ENCODE results near the gene IL18BP.

IL18BP gene

GRCh38 chr11:72040491-72041363 lies 42.0 kb downstream of the IL18BP start (continued):
- no peak for TF ChIP-seq ZNF341 (tag by site-specific recombination; IDR thresholded peaks at IDR 0.05; ENCODE audit: low read depth)
- TF ChIP-seq, protein P1, sequence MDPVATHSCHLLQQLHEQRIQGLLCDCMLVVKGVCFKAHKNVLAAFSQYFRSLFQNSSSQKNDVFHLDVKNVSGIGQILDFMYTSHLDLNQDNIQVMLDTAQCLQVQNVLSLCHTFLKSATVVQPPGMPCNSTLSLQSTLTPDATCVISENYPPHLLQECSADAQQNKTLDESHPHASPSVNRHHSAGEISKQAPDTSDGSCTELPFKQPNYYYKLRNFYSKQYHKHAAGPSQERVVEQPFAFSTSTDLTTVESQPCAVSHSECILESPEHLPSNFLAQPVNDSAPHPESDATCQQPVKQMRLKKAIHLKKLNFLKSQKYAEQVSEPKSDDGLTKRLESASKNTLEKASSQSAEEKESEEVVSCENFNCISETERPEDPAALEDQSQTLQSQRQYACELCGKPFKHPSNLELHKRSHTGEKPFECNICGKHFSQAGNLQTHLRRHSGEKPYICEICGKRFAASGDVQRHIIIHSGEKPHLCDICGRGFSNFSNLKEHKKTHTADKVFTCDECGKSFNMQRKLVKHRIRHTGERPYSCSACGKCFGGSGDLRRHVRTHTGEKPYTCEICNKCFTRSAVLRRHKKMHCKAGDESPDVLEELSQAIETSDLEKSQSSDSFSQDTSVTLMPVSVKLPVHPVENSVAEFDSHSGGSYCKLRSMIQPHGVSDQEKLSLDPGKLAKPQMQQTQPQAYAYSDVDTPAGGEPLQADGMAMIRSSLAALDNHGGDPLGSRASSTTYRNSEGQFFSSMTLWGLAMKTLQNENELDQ (tag by site-specific recombination; IDR thresholded peaks at IDR 0.05; ENCODE audit: low read depth) = no peak
- no peak for TF ChIP-seq ZNF37A (tag by site-specific recombination; IDR thresholded peaks at IDR 0.05)
- TF ChIP-seq ZNF366 (tag by site-specific recombination; conservative IDR thresholded peaks at IDR 0.05) = peak; percentile 75
- peak; percentile 92 for TF ChIP-seq ZSCAN4 (tag by site-specific recombination; IDR thresholded peaks at IDR 0.05)
- no peak for TF ChIP-seq ZNF423 (tag by site-specific recombination; IDR thresholded peaks at IDR 0.05)
- TF ChIP-seq, protein P2, sequence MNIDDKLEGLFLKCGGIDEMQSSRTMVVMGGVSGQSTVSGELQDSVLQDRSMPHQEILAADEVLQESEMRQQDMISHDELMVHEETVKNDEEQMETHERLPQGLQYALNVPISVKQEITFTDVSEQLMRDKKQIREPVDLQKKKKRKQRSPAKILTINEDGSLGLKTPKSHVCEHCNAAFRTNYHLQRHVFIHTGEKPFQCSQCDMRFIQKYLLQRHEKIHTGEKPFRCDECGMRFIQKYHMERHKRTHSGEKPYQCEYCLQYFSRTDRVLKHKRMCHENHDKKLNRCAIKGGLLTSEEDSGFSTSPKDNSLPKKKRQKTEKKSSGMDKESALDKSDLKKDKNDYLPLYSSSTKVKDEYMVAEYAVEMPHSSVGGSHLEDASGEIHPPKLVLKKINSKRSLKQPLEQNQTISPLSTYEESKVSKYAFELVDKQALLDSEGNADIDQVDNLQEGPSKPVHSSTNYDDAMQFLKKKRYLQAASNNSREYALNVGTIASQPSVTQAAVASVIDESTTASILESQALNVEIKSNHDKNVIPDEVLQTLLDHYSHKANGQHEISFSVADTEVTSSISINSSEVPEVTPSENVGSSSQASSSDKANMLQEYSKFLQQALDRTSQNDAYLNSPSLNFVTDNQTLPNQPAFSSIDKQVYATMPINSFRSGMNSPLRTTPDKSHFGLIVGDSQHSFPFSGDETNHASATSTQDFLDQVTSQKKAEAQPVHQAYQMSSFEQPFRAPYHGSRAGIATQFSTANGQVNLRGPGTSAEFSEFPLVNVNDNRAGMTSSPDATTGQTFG (tag by site-specific recombination; IDR thresholded peaks at IDR 0.05; ENCODE audit: borderline replicate concordance) = no peak
- no peak for TF ChIP-seq ZNF2 (tag by site-specific recombination; IDR thresholded peaks at IDR 0.05)
- TF ChIP-seq ZNF223 (tag by site-specific recombination; IDR thresholded peaks at IDR 0.05) = peak; percentile 87
- no peak for TF ChIP-seq ZNF654 (tag by site-specific recombination; IDR thresholded peaks at IDR 0.05; ENCODE audit: low read depth)
- no peak for TF ChIP-seq GLI2 (tag by site-specific recombination; IDR thresholded peaks at IDR 0.05; ENCODE audit: borderline replicate concordance, low read depth)
- peak; percentile 78 for TF ChIP-seq IKZF3 (tag by site-specific recombination; IDR thresholded peaks at IDR 0.05)
- TF ChIP-seq ZNF48 (tag by site-specific recombination; IDR thresholded peaks at IDR 0.05) = no peak
- TF ChIP-seq ZNF639 (tag by site-specific recombination; IDR thresholded peaks at IDR 0.05) = no peak
- no peak for TF ChIP-seq AEBP2 (tag by site-specific recombination; IDR thresholded peaks at IDR 0.05; ENCODE audit: borderline replicate concordance)
- TF ChIP-seq WT1 (tag by site-specific recombination; IDR thresholded peaks at IDR 0.05) = peak; percentile 64
- peak; percentile 56; the same call in 1 of the 2 replicates for TF ChIP-seq ZNF660 (tag by site-specific recombination; IDR thresholded peaks at IDR 0.05)
- TF ChIP-seq ZNF571 (tag by site-specific recombination; IDR thresholded peaks at IDR 0.05) = no peak
- no peak for TF ChIP-seq ZNF16 (tag by site-specific recombination; IDR thresholded peaks at IDR 0.05; ENCODE audit: low read depth)
- no peak for TF ChIP-seq ZNF585B (tag by site-specific recombination; IDR thresholded peaks at IDR 0.05)
- TF ChIP-seq ZNF146 (tag by site-specific recombination; IDR thresholded peaks at IDR 0.05) = no peak
- TF ChIP-seq, protein P3, sequence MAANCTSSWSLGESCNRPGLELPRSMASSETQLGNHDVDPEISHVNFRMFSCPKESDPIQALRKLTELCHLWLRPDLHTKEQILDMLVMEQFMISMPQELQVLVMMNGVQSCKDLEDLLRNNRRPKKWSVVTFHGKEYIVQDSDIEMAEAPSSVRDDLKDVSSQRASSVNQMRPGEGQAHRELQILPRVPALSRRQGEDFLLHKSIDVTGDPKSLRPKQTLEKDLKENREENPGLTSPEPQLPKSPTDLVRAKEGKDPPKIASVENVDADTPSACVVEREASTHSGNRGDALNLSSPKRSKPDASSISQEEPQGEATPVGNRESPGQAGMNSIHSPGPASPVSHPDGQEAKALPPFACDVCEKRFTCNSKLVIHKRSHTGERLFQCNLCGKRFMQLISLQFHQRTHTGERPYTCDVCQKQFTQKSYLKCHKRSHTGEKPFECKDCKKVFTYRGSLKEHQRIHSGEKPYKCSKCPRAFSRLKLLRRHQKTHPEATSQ (tag by site-specific recombination; IDR thresholded peaks at IDR 0.05) = no peak
- peak; percentile 48; the same call in 1 of the 2 replicates for TF ChIP-seq KLF10 (tag by site-specific recombination; IDR thresholded peaks at IDR 0.05)
- TF ChIP-seq ZBTB8A (tag by site-specific recombination; IDR thresholded peaks at IDR 0.05) = 0 out of 2 replicates have a peak, but pooled peaks have one; percentile 28
- TF ChIP-seq ZNF133 (tag by site-specific recombination; IDR thresholded peaks at IDR 0.05) = no peak
- TF ChIP-seq, protein P4, sequence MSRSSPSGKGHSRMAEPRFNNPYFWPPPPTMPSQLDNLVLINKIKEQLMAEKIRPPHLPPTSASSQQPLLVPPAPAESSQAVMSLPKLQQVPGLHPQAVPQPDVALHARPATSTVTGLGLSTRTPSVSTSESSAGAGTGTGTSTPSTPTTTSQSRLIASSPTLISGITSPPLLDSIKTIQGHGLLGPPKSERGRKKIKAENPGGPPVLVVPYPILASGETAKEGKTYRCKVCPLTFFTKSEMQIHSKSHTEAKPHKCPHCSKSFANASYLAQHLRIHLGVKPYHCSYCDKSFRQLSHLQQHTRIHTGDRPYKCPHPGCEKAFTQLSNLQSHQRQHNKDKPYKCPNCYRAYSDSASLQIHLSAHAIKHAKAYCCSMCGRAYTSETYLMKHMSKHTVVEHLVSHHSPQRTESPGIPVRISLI (tag by site-specific recombination; IDR thresholded peaks at IDR 0.05) = no peak
- TF ChIP-seq SCRT2 (tag by site-specific recombination; IDR thresholded peaks at IDR 0.05) = 0 out of 2 replicates have a peak, but pooled peaks have one; percentile 36
- TF ChIP-seq ZNF555 (tag by site-specific recombination; conservative IDR thresholded peaks at IDR 0.05) = no peak
